ENCODE data around the gene ERO1A.
"Not testable (repeated sequence)": the region's sequence is repeated elsewhere in the genome, so short reads cannot be mapped to it uniquely, and the experiment has no call there.

The ERO1A gene

GRCh38 chr14:52695481-52696091 lies at the start of gene ERO1A:
ERO1A (minus strand) TSS chr14:52695558; CDS start chr14:52695481, 77 bp downstream.
- peak; percentile 88 for DNase-seq

GRCh38 chr14:52741865-52742264 lies 46.5 kb upstream of the ERO1A start:
- DNase-seq, result no peak

- DNase-seq, result no peak
Measured at GRCh38 chr14:52740751-52741150, 45.4 kb upstream of the ERO1A start.

- DNase-seq, result no peak
Measured at GRCh38 chr14:52738409-52738808, 43.1 kb upstream of the ERO1A start.

GRCh38 chr14:52735921-52736489 lies 40.6 kb upstream of the ERO1A start:
- DNase-seq, result no peak

GRCh38 chr14:52733824-52734223 lies 38.5 kb upstream of the ERO1A start:
- no peak for DNase-seq

- DNase-seq, result no peak
Measured at GRCh38 chr14:52730709-52731111, 35.4 kb upstream of the ERO1A start.

- peak; percentile 99 for DNase-seq
Measured at GRCh38 chr14:52729925-52730708, 34.8 kb upstream of the ERO1A start, which contains the start of gene STYX. STYX (plus strand) TSS chr14:52730166; CDS start chr14:52730475, 309 bp downstream.

GRCh38 chr14:52729585-52729924 lies 34.2 kb upstream of the ERO1A start:
- no peak for DNase-seq

GRCh38 chr14:52729035-52729434 lies 33.7 kb upstream of the ERO1A start:
- not testable (repeated sequence) for DNase-seq

- not testable (repeated sequence) for DNase-seq
Measured at GRCh38 chr14:52727509-52727908, 32.2 kb upstream of the ERO1A start.

- DNase-seq, result no peak
Measured at GRCh38 chr14:52724360-52724644, 28.9 kb upstream of the ERO1A start.

GRCh38 chr14:52723514-52724359 lies 28.4 kb upstream of the ERO1A start:
- DNase-seq, result no peak

GRCh38 chr14:52716155-52716554 lies 20.8 kb upstream of the ERO1A start:
- DNase-seq, result no peak

GRCh38 chr14:52711666-52712065 lies 16.3 kb upstream of the ERO1A start:
- DNase-seq, result no peak

GRCh38 chr14:52706724-52707706 lies 11.7 kb upstream of the ERO1A start, which contains the start of gene PSMC6:
PSMC6 (plus strand) TSS chr14:52707200; CDS start chr14:52707220, 20 bp downstream.
- DNase-seq, result peak; percentile 97

GRCh38 chr14:52706286-52706685 lies 10.9 kb upstream of the ERO1A start:
- no peak for DNase-seq

- DNase-seq, result no peak
Measured at GRCh38 chr14:52703664-52704063, 8.3 kb upstream of the ERO1A start.

- no peak for DNase-seq
Measured at GRCh38 chr14:52703225-52703624, 7.9 kb upstream of the ERO1A start.

- DNase-seq, result no peak
Measured at GRCh38 chr14:52701223-52701622, 5.9 kb upstream of the ERO1A start.

GRCh38 chr14:52700701-52701172 lies 5.4 kb upstream of the ERO1A start:
- no peak for DNase-seq

All from right forelimb (tissue), 1 donor.